Suppressor macrophage (primary cell): ENCODE data around the gene LGALS4.
"Not testable (repeated sequence)": the region's sequence is repeated elsewhere in the genome, so short reads cannot be mapped to it uniquely, and the experiment has no call there.

Source experiments
- DNase-seq, 4 experiments: peaks; one replicate each; pipeline ENCODE4 v3.0.0-alpha.2; 2020 to 2022

Gene LGALS4

DNA sequence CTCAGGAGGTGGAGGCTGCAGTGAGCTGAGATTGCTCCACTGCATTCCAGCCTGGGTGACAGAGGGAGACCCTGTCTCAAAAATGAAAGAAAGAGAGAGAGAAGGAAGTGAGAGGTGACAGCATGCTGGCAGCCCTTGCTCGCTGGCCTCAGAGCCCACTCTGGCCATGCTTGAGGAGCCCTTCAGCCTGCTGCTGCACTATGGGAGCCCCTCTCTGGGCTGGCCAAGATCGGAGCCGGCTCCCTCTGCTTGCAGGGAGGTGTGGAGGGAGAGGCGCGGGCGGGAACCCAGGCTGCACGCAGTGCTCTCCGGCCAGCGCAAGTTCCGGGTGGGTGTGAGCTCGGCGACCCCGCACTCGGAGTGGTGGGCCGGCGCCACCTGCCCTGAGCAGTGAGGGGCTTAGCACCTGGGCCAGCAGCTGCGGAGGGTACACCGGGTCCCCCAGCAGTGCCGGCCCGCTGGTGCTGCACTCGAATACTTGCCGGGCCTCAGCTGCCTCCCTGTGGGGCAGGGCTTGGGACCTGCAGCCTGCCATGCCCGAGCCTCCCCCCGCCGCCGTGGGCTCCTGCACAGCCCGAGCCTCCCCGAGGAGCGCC is 8.6 kb upstream of the LGALS4 start:
- DNase-seq, result not testable (repeated sequence)

DNA sequence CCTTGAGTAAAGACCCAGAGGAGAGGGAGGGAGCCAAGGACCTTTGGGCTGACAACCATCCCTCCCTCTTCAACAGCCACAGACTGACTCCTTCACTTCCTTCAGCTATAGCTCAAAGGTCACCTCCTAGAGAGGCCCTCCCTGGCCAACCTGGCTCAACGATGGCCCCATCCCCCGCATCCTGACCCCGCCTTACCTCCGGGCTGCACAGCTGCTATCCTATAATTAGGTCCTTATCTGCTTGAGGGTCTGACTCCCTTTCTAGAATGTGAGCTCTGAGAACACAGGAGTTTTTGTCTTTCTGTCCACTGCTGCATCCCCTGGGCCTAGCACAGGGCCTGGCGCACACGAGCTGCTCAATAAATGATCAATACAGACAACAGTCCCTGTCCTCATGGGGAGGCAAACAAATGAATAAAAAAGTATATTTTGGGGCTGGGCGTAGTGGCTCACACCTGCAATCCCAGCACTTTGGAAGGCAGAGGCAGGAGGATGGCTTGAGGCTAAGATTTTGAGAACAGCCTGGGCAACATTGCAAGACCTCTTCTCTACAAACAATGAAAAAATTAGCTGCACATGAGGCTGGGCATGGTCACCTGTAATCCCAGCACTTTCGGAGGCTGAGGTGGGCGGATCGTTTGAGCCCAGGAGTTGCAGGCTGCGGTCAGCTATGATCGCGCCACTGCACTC is 6.6 kb upstream of the LGALS4 start:
- no peak for DNase-seq

DNA sequence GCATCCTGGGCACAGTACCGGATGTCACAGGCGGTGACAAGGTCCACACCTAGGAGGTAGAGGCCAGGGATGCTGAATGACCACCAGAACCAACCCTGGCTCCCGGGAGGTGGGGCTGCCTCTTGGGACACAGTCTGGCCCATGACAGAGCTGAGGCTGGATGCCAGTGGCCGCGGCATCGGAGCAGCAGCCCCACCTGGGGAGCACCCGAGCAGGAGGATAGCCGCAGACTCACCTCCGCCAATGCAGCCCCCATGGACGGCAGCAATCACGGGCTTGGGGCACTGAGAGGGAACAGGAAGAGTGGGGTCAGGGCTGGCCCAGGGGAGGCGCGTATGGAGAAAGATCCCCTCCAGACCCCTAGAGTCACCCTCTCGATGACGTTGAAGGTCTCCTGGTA is 4.3 kb upstream of the LGALS4 start:
- no peak for DNase-seq

DNA sequence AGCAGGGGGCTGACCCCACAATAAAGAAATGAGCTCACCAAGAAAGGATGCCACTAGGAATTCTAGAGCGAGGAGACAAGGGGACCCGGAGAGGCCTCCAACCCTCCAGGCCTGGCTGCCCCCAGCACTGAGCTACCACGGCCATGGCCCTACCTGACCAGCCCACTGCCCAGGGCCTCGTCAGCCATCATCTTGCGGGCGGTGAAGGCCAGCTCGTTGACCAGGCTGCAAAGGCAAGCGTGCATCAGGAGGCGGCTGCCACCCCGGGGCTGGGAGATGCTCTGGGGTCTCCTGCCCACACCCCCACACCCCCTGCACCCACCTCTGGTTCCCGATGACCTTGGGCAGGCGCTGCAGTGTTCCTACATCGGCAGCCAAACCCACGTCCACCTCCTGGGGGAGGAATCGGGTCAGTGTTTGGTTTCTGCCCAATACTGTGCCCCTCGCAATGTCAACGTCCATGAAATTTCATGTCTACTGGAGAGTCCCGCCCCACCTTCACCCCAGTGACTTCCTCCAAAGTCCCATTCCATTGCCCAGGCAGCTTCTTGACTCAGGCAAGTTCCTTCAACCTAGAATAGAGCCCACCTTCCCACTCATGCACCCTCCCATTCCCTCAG is 3.5 kb upstream of the LGALS4 start:
- DNase-seq, result no peak

DNA sequence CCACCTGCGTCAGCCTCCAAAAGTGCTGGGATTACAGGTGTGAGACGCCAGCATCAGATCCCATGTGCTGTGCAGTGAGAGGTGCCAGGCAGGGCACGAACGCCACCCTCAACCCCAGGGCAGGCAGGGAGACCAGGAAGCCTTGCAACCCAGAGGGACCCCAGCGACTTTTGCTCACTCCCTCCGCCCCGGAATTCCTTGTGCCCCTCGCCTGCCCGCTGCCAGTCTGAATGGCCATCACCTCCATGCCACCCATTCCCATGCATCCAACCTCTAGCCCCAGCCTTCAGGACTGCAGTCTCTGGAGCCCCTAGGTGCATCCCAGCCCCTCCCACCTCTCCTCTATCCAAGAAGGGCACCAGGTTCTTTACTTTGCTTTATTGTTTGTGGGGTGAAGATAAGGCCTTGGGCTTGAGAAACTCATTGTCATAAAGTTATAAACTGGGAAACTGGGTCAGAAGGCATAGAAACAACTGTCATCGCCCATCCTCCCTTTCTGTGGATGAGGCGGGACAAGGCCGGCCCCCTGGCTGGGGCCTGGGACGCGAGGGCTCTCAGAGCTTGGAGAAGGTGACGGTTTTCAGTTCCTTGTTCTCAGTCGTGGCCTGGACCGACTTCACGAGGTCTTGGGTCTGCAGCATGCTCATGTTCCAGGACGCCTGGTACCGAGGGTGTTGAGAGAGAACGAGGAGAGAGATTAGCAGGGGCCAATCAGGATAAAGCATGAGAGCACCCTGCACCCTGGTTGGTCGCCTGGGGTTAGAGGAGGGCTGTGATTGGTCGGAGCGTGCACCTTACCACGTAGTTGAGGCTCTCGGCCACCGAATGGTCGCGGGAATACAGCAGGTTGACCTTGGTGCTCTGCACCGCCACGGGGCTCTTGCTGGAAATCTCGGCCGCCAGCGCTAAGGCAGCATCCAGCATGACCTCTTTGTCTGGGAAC is 2.6 kb upstream of the LGALS4 start:
- DNase-seq, result no peak

DNA sequence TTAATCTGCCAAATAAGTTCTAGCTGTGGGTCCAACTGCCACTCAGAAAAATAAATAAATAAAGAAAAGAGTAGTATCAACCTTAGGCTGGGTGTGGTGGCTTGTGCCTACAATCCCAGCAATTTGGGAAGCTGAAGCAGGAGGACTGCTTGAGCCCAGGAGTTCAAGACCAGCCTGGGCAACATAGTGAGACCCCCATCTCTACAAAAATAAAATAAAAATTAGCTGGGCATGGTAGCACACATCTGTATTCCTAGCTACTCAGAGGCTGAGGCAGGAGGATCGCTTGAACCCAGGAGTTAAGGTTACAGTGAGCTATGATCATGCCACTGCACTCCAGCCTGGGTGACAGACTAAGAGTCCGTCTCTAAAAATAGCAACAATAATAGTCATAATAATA is 1.2 kb upstream of the LGALS4 start:
- not testable (repeated sequence) for DNase-seq

DNA sequence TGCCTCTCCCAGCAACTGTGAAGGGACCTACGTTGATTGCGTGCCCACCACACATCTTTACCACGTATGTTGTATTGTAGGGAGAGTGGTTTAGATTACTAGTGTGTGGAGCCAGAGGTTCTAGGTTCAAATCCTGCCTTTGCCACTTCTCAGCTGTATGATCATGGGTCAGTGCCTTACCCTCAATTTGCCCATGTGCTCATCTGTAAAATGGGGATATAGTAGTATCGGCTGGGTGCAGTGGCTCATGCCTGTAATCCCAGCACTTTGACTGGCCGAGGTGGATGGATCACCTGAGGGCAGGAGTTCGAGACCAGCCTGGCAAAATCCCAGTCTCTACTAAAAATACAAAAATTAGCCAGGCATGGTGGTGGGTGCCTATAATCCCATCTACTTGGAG is 578 bp upstream of the LGALS4 start:
- no peak for DNase-seq

DNA sequence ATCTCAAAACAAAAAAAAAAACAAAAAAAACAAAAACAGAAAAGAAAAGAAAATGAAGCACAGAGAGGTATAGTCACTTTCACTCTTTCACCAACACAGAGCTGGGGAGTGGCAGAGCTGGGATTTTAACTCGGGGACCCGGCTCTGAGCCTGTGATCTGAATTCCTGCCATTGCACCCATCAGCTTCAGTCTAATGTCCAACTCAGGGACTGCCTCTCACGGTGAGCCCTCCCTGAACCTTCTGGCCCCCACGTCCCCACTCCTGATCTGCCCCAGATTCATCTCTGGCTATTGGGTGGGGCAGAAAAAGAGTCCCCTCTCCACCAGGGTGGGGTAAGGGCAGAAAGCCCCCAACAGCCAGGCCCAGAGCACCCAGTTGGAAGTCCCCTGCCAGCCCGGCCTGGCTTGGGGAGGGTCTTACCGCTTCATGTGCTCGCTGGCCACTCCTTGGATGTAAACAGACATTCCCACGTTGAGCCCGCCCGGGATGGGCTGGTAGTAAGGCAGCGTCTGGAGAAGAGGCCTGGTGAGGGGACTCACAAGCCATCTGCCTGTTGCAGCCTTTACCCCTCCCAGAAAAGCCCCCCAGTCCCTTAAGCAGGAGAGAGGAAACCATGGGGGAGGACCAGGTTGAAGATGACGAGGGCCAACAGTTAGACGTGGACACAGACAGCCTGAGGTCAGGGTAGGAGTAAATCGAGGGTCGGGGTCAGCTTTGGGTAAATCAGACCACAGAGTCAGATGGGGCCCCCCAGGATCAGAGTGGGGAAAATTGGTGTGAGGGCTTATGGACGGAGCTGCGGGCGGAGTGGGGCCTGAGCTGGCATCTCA is 520 bp downstream of the LGALS4 start:
- no peak for DNase-seq

DNA sequence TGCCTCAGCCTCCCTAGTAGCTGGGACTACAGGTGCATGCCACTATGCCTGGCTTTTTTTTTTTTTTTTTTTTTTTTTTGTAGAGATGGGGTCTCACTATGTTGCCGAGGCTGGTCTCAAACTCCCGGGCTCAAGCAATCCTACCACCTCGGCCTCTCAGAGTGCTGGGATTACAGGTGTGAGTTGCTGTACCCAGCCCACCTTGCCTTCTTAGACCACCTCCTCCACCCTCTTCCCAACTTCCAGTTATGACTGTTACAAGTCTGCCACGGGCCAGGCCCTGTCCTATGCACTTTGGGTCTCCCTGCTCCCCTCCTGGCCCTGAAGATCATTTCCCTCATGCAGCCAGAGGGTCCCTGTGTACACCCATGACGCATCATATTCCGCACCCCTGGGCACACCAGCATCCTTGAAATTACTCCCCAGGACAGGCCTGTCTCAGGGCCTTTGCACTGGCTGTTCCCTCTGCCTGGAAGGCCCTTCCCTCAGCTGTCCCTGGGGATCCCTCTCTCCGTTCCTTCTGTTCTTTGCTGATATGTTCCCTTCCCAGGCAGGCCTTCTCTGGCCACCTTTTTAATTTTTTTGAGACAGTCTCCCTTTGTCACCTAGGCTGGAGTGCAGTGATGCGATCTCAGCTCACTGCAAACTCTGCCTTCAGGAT is 3.0 kb downstream of the LGALS4 start:
- no peak for DNase-seq

DNA sequence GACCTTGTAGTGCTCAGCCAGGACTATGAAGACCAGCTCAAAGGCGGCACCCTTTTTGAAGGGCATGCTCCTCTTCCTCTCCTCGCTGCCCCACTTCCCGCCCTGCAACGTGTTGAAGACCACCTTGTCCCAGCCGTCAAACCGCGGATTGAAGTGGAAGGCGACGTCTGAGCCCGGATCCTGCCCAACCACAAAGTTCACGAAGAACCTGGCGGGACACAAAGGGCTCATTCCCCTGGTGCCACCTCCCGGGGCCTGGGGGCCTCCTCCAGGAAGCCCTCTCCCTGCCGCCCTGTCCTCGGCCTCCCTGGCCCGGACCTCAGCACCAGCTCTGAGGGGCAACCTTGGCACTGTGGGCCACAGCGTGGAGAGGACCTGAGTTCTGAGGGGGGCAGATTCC is 4.0 kb downstream of the LGALS4 start:
- DNase-seq, result no peak

DNA sequence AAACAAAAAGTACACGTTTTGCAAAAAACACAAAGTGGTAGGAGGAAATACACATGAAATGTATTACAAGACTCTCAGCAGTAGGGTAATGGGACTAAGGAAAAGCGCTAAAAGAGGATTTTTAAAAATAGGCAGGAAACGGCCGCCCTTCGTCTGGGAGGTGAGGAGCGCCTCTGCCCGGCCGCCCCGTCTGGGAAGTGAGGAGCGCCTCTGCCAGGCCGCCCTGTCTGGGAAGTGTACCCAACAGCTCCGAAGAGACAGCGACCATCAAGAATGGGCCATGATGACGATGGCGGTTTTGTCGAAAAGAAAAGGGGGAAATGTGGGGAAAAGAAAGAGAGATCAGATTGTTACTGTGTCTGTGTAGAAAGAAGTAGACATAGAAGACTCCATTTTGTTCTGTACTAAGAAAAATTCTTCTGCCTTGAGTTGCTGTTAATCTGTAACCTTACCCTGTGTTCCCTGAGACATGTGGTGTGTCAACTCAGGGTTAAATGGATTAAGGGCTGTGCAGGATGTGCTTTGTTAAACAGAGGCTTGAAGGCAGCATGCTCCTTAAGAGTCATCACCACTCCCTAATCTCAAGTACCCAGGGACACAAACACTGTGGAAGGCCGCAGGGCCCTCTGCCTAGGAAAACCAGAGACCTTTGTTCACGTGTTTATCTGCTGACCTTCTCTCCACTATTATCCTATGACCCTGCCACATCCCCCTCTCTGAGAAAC is 5.2 kb downstream of the LGALS4 start:
- DNase-seq, result not testable (repeated sequence)

DNA sequence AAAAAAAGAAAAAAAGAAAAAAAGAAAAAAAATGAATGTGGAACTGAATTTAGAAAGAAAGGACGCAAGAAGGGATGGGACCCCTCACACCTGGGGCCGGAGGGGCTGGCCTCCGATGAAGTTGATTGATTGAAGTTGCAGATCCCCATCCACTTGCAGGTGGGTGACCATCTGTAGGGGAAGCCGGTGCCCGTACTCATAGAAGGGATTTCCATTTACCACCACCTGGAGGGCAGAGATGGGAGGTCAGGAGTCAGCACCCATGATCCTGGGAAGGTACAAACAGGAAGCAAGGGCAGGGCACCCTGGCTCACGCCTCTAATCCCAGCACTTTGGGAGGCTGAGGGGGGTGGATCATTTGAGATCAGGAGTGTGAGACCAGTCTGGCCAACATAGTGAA is 6.4 kb downstream of the LGALS4 start:
- no peak for DNase-seq

DNA sequence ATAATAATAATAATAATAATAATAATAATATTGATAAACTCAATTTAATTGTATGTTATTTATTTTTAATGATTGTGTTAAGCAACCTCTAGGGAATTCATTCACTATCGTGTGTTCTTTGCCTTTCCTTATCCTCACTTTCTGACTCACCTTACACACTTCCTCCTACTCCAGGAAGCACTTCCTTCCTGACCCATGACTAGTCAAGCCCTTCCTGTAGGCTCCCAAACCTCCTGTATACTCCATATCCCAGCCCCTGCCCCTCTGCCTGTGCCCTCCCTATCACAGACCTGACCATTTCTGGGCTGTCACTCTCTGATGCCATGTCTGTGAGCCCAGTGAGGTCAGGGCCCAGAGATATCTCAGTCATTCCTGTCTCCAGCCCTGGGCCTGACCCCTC is 7.6 kb downstream of the LGALS4 start:
- no peak for DNase-seq

DNA sequence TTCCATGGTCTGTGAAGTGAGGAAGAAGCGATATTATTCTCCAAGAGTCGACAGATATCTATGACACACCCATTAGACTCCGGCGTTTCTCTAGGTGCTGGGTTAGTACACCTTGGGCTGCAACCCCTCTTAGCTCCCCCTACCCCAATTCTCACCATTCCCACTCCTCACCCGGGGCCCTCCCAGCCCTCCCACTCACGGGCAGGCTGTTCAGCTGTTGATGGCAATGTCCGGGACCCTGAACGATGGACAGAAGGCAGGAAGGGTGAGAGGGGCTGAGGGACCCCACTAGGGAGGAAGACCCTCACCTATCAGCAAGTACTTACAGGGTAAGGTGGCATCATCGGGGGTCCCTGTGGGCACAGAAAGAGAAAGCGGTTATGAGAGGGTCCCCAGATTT is 9.2 kb downstream of the LGALS4 start:
- no peak for DNase-seq

DNA sequence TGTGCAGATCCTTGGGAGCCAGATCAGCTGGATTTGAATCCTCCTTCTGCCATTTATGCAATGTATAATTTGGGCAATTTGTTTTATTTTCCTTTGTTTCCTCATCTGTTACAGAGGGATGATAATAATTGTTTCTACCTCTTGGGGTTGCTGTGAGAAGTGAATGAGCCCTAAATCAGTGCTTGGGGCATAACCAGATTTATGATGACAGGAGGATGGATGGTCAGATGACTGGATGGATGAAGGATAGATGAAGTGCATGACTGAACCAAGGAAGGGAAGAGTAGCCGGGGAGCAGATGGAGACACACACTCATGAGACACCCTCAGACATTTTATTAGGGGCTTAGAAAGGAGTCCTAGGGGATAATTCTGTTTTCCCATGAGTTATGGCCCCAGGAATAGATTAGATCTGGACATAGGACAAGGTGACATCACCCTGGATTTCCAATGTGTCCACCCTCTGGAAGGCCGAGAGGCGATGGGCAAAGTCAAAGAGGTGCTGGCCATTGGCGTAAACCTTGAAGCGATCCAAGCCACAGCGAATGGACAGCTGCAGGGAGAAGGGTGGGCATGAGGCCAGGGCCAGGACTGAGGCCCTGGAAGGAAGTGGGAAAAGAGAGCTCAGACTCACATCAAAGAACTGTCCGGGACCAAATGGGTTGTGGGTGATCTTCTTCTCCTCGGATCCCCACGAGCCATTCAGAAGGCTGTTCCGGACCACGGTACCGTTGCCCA is 11.2 kb downstream of the LGALS4 start:
- DNase-seq, result no peak

DNA sequence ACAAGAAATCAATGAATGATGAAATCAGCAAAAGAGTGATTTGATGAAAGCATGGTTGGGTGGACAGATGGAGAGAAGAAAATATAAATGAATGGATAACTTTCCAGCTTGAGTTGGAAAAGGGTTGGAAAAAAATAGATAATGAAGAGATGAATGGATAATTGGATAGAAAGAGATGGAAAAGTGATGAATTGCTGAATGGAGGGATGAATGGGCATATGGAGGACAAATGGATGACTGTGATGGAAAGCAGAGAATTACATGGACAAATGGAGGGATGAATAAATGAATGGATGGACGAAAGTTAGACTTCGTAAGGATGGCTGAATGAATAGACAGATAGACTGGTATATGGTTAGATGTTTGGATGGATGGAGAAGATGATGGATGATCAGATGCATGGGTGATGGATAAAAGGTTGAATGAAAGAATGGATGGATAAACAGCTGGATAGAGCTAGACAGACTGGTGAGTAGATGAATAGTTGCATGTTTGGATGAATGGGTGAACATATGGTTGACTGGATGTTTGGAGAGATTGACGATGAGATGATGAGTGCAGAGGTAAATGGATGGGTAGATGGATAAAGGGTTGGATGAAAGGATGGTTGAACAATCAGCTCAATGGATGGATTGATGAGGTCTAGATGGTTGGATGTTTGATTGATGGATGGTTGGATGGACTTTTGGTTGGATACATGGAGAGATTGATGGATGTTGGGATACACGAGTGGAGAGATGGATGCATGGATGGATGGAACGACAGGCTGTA is 12.0 kb downstream of the LGALS4 start:
- DNase-seq, result no peak

DNA sequence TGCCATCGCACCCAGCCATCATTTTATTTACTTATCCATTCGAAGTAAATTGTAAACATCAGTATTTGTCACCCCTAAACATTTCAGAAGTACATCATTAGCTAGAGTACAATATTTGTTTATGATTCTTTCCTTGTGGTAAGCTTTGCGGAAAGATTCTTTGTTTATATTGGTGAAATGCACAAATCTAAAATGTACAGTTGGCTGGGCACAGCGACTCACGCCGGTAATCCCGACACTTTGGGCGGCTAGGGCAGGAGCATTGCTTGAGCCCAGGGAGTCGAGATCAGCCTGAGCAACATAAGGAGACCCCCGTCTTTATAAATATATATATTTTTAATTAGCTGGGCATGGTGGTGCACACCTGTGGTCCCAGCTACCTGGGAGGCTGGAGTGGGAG is 13.6 kb downstream of the LGALS4 start:
- DNase-seq, result no peak

DNA sequence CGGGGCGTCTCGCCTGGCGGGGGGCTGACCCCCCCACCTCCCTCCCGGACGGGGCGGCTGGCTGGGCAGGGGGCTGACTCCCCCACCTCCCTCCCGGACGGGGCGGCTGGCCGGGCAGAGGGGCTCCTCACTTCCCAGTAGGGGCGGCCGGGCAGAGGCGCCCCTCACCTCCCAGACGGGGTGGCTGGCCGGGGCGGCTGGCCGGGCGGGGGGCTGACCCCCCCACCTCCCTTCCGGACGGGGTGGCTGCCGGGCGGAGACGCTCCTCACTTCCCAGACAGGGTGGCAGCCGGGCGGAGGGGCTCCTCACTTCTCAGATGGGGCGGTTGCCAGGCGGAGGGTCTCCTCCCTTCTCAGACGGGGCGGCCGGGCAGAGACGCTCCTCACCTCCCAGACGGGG is 15.0 kb downstream of the LGALS4 start:
- DNase-seq, result not testable (repeated sequence)

DNA sequence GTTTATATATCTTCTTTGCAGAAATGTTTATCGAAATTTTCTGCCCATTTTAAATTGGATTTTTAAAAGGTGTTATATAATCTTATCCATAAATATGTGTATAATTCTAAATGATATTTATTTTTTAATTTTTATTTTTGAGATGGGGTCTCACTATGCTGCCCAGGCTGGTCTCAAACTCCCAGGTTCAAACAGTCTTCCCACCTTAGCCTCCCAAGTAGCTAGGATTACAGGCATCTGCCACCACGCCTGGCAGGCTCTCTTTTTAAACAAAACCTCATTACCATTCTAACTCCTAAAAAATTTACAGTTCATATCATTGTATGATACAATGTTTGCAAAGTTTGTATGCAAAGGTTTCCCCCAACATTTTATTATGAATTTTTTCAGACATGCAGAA is 16.6 kb downstream of the LGALS4 start:
- no peak for DNase-seq
